ENCODE results near the gene CPN1.
"Not testable (repeated sequence)": the region's sequence is repeated elsewhere in the genome, so short reads cannot be mapped to it uniquely, and the experiment has no call there.

Gene CPN1

GRCh38 chr10:100086708-100087107 lies 5.0 kb upstream of the CPN1 start:
- in situ Hi-C loops (cut with HindIII; ENCODE audit: low pct_ligation_motif_present, low pct_unique_long_range_greater_than_20kb, low sequenced_read_pairs) = loop anchor here (25.0 kb wide), 1 partner anchor 224 kb away; no protein-coding TSS in a partner anchor
- not testable (repeated sequence) for DNase-seq

GRCh38 chr10:100085596-100085995 lies 3.9 kb upstream of the CPN1 start:
- in situ Hi-C loops (cut with HindIII; ENCODE audit: low pct_ligation_motif_present, low pct_unique_long_range_greater_than_20kb, low sequenced_read_pairs) = loop anchor here (25.0 kb wide), 1 partner anchor 223 kb away; no protein-coding TSS in a partner anchor
- no peak for DNase-seq

- in situ Hi-C loops (cut with HindIII; ENCODE audit: low pct_ligation_motif_present, low pct_unique_long_range_greater_than_20kb, low sequenced_read_pairs) = loop anchor here (25.0 kb wide), 1 partner anchor 221 kb away; no protein-coding TSS in a partner anchor
- no peak for DNase-seq
Observed at GRCh38 chr10:100083623-100084022, 2.0 kb upstream of the CPN1 start.

- in situ Hi-C loops (cut with HindIII; ENCODE audit: low pct_ligation_motif_present, low pct_unique_long_range_greater_than_20kb, low sequenced_read_pairs) = loop anchor here (25.0 kb wide), 1 partner anchor 220 kb away; no protein-coding TSS in a partner anchor
Observed at GRCh38 chr10:100082276-100082675, 607 bp upstream of the CPN1 start.

GRCh38 chr10:100076750-100077149 lies 4.9 kb downstream of the CPN1 start:
- no peak for DNase-seq
- in situ Hi-C loops (cut with HindIII; ENCODE audit: low pct_ligation_motif_present, low pct_unique_long_range_greater_than_20kb, low sequenced_read_pairs) = loop anchor here (25.0 kb wide), 1 partner anchor 214 kb away; no protein-coding TSS in a partner anchor

More at GRCh38 chr10:100082276-100082675, 607 bp upstream of the CPN1 start:
- DNase-seq = not testable (repeated sequence)

GRCh38 chr10:100075426-100076220 lies 6.0 kb downstream of the CPN1 start:
- in situ Hi-C loops (cut with HindIII; ENCODE audit: low pct_ligation_motif_present, low pct_unique_long_range_greater_than_20kb, low sequenced_read_pairs) = loop anchor here (25.0 kb wide), 1 partner anchor 213 kb away; no protein-coding TSS in a partner anchor
- no peak for DNase-seq

- in situ Hi-C loops (cut with HindIII; ENCODE audit: low pct_ligation_motif_present, low pct_unique_long_range_greater_than_20kb, low sequenced_read_pairs) = no loop called here
- no peak for DNase-seq
Observed at GRCh38 chr10:100072514-100072913, 9.2 kb downstream of the CPN1 start.

GRCh38 chr10:100071529-100071928 lies 10.1 kb downstream of the CPN1 start:
- in situ Hi-C loops (cut with HindIII; ENCODE audit: low pct_ligation_motif_present, low pct_unique_long_range_greater_than_20kb, low sequenced_read_pairs) = no loop called here
- no peak for DNase-seq

GRCh38 chr10:100067466-100067865 lies 14.2 kb downstream of the CPN1 start:
- DNase-seq = no peak
- in situ Hi-C loops (cut with HindIII; ENCODE audit: low pct_ligation_motif_present, low pct_unique_long_range_greater_than_20kb, low sequenced_read_pairs) = no loop called here

GRCh38 chr10:100065084-100065660 lies 16.5 kb downstream of the CPN1 start:
- DNase-seq = no peak
- in situ Hi-C loops (cut with HindIII; ENCODE audit: low pct_ligation_motif_present, low pct_unique_long_range_greater_than_20kb, low sequenced_read_pairs) = no loop called here

GRCh38 chr10:100061401-100061800 lies 20.3 kb downstream of the CPN1 start:
- no peak for DNase-seq
- in situ Hi-C loops (cut with HindIII; ENCODE audit: low pct_ligation_motif_present, low pct_unique_long_range_greater_than_20kb, low sequenced_read_pairs) = no loop called here

GRCh38 chr10:100057948-100058347 lies 23.7 kb downstream of the CPN1 start:
- DNase-seq = no peak
- in situ Hi-C loops (cut with HindIII; ENCODE audit: low pct_ligation_motif_present, low pct_unique_long_range_greater_than_20kb, low sequenced_read_pairs) = no loop called here

- no peak for DNase-seq
- in situ Hi-C loops (cut with HindIII; ENCODE audit: low pct_ligation_motif_present, low pct_unique_long_range_greater_than_20kb, low sequenced_read_pairs) = no loop called here
Observed at GRCh38 chr10:100053686-100054460, 27.8 kb downstream of the CPN1 start.

- peak; percentile 78 for DNase-seq
- in situ Hi-C loops (cut with HindIII; ENCODE audit: low pct_ligation_motif_present, low pct_unique_long_range_greater_than_20kb, low sequenced_read_pairs) = no loop called here
Observed at GRCh38 chr10:100046021-100046486, 35.6 kb downstream of the CPN1 start.

GRCh38 chr10:100045592-100045991 lies 36.1 kb downstream of the CPN1 start:
- in situ Hi-C loops (cut with HindIII; ENCODE audit: low pct_ligation_motif_present, low pct_unique_long_range_greater_than_20kb, low sequenced_read_pairs) = no loop called here
- DNase-seq = no peak

GRCh38 chr10:100043796-100044195 lies 37.9 kb downstream of the CPN1 start:
- in situ Hi-C loops (cut with HindIII; ENCODE audit: low pct_ligation_motif_present, low pct_unique_long_range_greater_than_20kb, low sequenced_read_pairs) = no loop called here
- no peak for DNase-seq

- in situ Hi-C loops (cut with HindIII; ENCODE audit: low pct_ligation_motif_present, low pct_unique_long_range_greater_than_20kb, low sequenced_read_pairs) = no loop called here
- peak; percentile 19 for DNase-seq
Observed at GRCh38 chr10:100043344-100043743, 38.3 kb downstream of the CPN1 start.

- in situ Hi-C loops (cut with HindIII; ENCODE audit: low pct_ligation_motif_present, low pct_unique_long_range_greater_than_20kb, low sequenced_read_pairs) = no loop called here
- DNase-seq = no peak
Observed at GRCh38 chr10:100041306-100042002, 40.2 kb downstream of the CPN1 start.

All from ACHN (cell line).